ENCODE results near the gene SFTPB.

The SFTPB gene

GRCh38 chr2:85698184-85698879 is 30.3 kb upstream of the SFTPB start:
- ATAC-seq (replicated peaks; ENCODE audit: extremely low read depth, poor library complexity, severe bottlenecking) (no peak), DNase-seq (ENCODE audit: low spot score in 2 of 2) (no peak)
- Mint-ChIP-seq H3K9me3 (no peaks in the 10 kb centered on the region), H3K4me3 (peak overlapping the region; percentile 75), H3K27ac (ENCODE audit: low read depth) (no peak overlapping the region), H3K36me3 (ENCODE audit: insufficient read depth) (peaks cover 26% of the 10 kb centered on the region), H3K4me1 (no peaks in the 10 kb centered on the region), H3K27me3 (no peaks in the 10 kb centered on the region)

- DNase-seq (ENCODE audit: low spot score in 2 of 2), result no peak
- Mint-ChIP-seq H3K4me3 (peak overlapping the region; percentile 75), H3K9me3 (no peaks in the 10 kb centered on the region), H3K27me3 (no peaks in the 10 kb centered on the region), H3K4me1 (no peaks in the 10 kb centered on the region), H3K27ac (ENCODE audit: low read depth) (peak overlapping the region; percentile 38), H3K36me3 (ENCODE audit: insufficient read depth) (peaks cover 26% of the 10 kb centered on the region)
- no peak for ATAC-seq (replicated peaks; ENCODE audit: extremely low read depth, poor library complexity, severe bottlenecking)
These were observed 29.7 kb upstream of the SFTPB start for GRCh38 chr2:85697716-85698115.

- Mint-ChIP-seq H3K4me3 (peak overlapping the region; percentile 75), H3K9me3 (no peaks in the 10 kb centered on the region), H3K4me1 (no peaks in the 10 kb centered on the region), H3K27ac (ENCODE audit: low read depth) (peak overlapping the region; percentile 38), H3K36me3 (ENCODE audit: insufficient read depth) (peaks cover 26% of the 10 kb centered on the region), H3K27me3 (no peaks in the 10 kb centered on the region)
- no peak for ATAC-seq (replicated peaks; ENCODE audit: extremely low read depth, poor library complexity, severe bottlenecking)
- no peak for DNase-seq (ENCODE audit: low spot score in 2 of 2)
These were observed 29.1 kb upstream of the SFTPB start for GRCh38 chr2:85697096-85697495.

- Mint-ChIP-seq H3K9me3 (no peaks in the 10 kb centered on the region), H3K36me3 (ENCODE audit: insufficient read depth) (peaks cover 26% of the 10 kb centered on the region), H3K4me3 (peak overlapping the region; percentile 75), H3K27ac (ENCODE audit: low read depth) (peak overlapping the region; percentile 69), H3K27me3 (no peaks in the 10 kb centered on the region), H3K4me1 (no peaks in the 10 kb centered on the region)
- no peak for ATAC-seq (replicated peaks; ENCODE audit: extremely low read depth, poor library complexity, severe bottlenecking)
- no peak for DNase-seq (ENCODE audit: low spot score in 2 of 2)
These were observed 28.0 kb upstream of the SFTPB start for GRCh38 chr2:85695691-85696668.

- no peaks in the 10 kb centered on the region for H3K4me1 Mint-ChIP-seq
- H3K27ac Mint-ChIP-seq (ENCODE audit: low read depth), result peak overlapping the region; percentile 69
- no peak for DNase-seq (ENCODE audit: low spot score in 2 of 2)
- H3K9me3 Mint-ChIP-seq, result no peaks in the 10 kb centered on the region
- H3K36me3 Mint-ChIP-seq (ENCODE audit: insufficient read depth), result peaks cover 26% of the 10 kb centered on the region
- H3K4me3 Mint-ChIP-seq, result peak overlapping the region; percentile 75
- ATAC-seq (replicated peaks; ENCODE audit: extremely low read depth, poor library complexity, severe bottlenecking), result no peak
- no peaks in the 10 kb centered on the region for H3K27me3 Mint-ChIP-seq
These were observed 27.1 kb upstream of the SFTPB start for GRCh38 chr2:85695121-85695520.

- H3K36me3 Mint-ChIP-seq (ENCODE audit: insufficient read depth), result peaks cover 25% of the 10 kb centered on the region
- DNase-seq (ENCODE audit: low spot score in 2 of 2) (peak in 1 of 2 donors; percentile 21), ATAC-seq (replicated peaks; ENCODE audit: extremely low read depth, poor library complexity, severe bottlenecking) (peak; percentile 84)
- H3K9me3 Mint-ChIP-seq, result no peaks in the 10 kb centered on the region
- H3K4me1 Mint-ChIP-seq, result no peaks in the 10 kb centered on the region
- no peaks in the 10 kb centered on the region for H3K27me3 Mint-ChIP-seq
- H3K27ac Mint-ChIP-seq (ENCODE audit: low read depth), result peak within 1 kb of the TSS; percentile 69
- peak within 1 kb of the TSS; percentile 75 for H3K4me3 Mint-ChIP-seq
These were observed 26.3 kb upstream of the SFTPB start, which contains the start of gene GNLY for GRCh38 chr2:85694052-85695025. GNLY (plus strand) TSS chr2:85694358; CDS start chr2:85694419, 61 bp downstream.

GRCh38 chr2:85692039-85692645 is 24.1 kb upstream of the SFTPB start:
- H3K4me3 Mint-ChIP-seq, result no peak overlapping the region
- DNase-seq (ENCODE audit: low spot score in 2 of 2), result no peak
- H3K9me3 Mint-ChIP-seq, result no peaks in the 10 kb centered on the region
- H3K36me3 Mint-ChIP-seq (ENCODE audit: insufficient read depth), result peaks cover 12% of the 10 kb centered on the region
- H3K27me3 Mint-ChIP-seq, result no peaks in the 10 kb centered on the region
- ATAC-seq (replicated peaks; ENCODE audit: extremely low read depth, poor library complexity, severe bottlenecking), result no peak
- H3K4me1 Mint-ChIP-seq, result no peaks in the 10 kb centered on the region
- H3K27ac Mint-ChIP-seq (ENCODE audit: low read depth), result no peak overlapping the region

GRCh38 chr2:85690932-85691331 is 22.9 kb upstream of the SFTPB start:
- no peaks in the 10 kb centered on the region for H3K4me1 Mint-ChIP-seq
- H3K9me3 Mint-ChIP-seq, result no peaks in the 10 kb centered on the region
- no peak for DNase-seq (ENCODE audit: low spot score in 2 of 2)
- no peak for ATAC-seq (replicated peaks; ENCODE audit: extremely low read depth, poor library complexity, severe bottlenecking)
- no peak overlapping the region for H3K4me3 Mint-ChIP-seq
- peaks cover 6% of the 10 kb centered on the region for H3K36me3 Mint-ChIP-seq (ENCODE audit: insufficient read depth)
- no peak overlapping the region for H3K27ac Mint-ChIP-seq (ENCODE audit: low read depth)
- H3K27me3 Mint-ChIP-seq, result no peaks in the 10 kb centered on the region

- no peak for DNase-seq (ENCODE audit: low spot score in 2 of 2)
- Mint-ChIP-seq H3K27me3 (no peaks in the 10 kb centered on the region), H3K9me3 (no peaks in the 10 kb centered on the region), H3K4me1 (peaks cover 4% of the 10 kb centered on the region), H3K27ac (ENCODE audit: low read depth) (no peak overlapping the region), H3K4me3 (no peak overlapping the region), H3K36me3 (ENCODE audit: insufficient read depth) (no peaks in the 10 kb centered on the region)
- peak; percentile 52 for ATAC-seq (replicated peaks; ENCODE audit: extremely low read depth, poor library complexity, severe bottlenecking)
These were observed 16.8 kb upstream of the SFTPB start for GRCh38 chr2:85684806-85685205.

GRCh38 chr2:85684380-85684779 is 16.4 kb upstream of the SFTPB start:
- peaks cover 4% of the 10 kb centered on the region for H3K4me1 Mint-ChIP-seq
- no peak overlapping the region for H3K4me3 Mint-ChIP-seq
- H3K36me3 Mint-ChIP-seq (ENCODE audit: insufficient read depth), result no peaks in the 10 kb centered on the region
- no peaks in the 10 kb centered on the region for H3K9me3 Mint-ChIP-seq
- no peak overlapping the region for H3K27ac Mint-ChIP-seq (ENCODE audit: low read depth)
- H3K27me3 Mint-ChIP-seq, result no peaks in the 10 kb centered on the region
- ATAC-seq (replicated peaks; ENCODE audit: extremely low read depth, poor library complexity, severe bottlenecking), result peak; percentile 6
- DNase-seq (ENCODE audit: low spot score in 2 of 2), result no peak

GRCh38 chr2:85682378-85682777 is 14.4 kb upstream of the SFTPB start:
- no peaks in the 10 kb centered on the region for H3K27me3 Mint-ChIP-seq
- no peaks in the 10 kb centered on the region for H3K9me3 Mint-ChIP-seq
- no peak for DNase-seq (ENCODE audit: low spot score in 2 of 2)
- H3K4me3 Mint-ChIP-seq, result no peak overlapping the region
- ATAC-seq (replicated peaks; ENCODE audit: extremely low read depth, poor library complexity, severe bottlenecking), result no peak
- H3K27ac Mint-ChIP-seq (ENCODE audit: low read depth), result no peak overlapping the region
- peaks cover 4% of the 10 kb centered on the region for H3K4me1 Mint-ChIP-seq
- H3K36me3 Mint-ChIP-seq (ENCODE audit: insufficient read depth), result no peaks in the 10 kb centered on the region

- Mint-ChIP-seq H3K27ac (ENCODE audit: low read depth) (peak overlapping the region; percentile 30), H3K4me3 (peak overlapping the region; percentile 50), H3K36me3 (ENCODE audit: insufficient read depth) (no peaks in the 10 kb centered on the region), H3K27me3 (no peaks in the 10 kb centered on the region), H3K9me3 (no peaks in the 10 kb centered on the region), H3K4me1 (peaks cover 4% of the 10 kb centered on the region)
- DNase-seq (ENCODE audit: low spot score in 2 of 2) (no peak), ATAC-seq (replicated peaks; ENCODE audit: extremely low read depth, poor library complexity, severe bottlenecking) (no peak)
These were observed 13.8 kb upstream of the SFTPB start for GRCh38 chr2:85681776-85682175.
